Hindlimb muscle (tissue), 1 donor: ENCODE data around the gene DLD. TPM values are rescaled to one million over a fixed set of nuclear protein-coding genes. Genes with fewer than 3 reads are reported as not detected.
"Not testable (repeated sequence)": the region's sequence is repeated elsewhere in the genome, so short reads cannot be mapped to it uniquely, and the experiment has no call there.

ENCODE experiments used
- DNase-seq: peaks from one replicate; pipeline ENCODE4 v3.0.0-alpha.2; 2013
- polyA plus RNA-seq: library from polyadenylated mRNA; unstranded; fragments of 120-200 nt; gene quantifications from one replicate; pipeline ENCODE4 v1.2.1, GENCODE V29; 2013; ENCODE audit not compliant: insufficient read length

The DLD gene
- polyA plus RNA-seq, 1 donor, result 77.9 TPM

DNA sequence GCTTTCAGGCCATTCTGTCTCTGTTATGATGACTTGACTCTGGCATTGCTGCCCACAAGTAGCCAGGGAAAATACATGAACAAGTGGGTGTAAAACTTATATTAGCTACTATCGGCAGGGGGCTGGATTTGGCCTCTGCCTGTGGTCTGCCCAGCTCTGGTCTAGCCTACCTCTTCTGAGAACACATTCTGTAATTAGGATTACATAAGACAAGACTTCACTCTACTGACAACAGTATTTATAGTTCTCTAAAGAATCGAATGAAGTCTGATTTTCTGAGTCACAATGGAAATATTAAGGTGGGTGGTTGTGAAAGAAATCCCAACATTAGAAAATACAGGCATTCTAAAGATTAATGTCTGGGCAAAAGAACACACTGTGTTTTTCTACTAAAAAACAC is 55.5 kb downstream of the DLD start:
- DNase-seq, result no peak

- DNase-seq, result no peak
Measured at GRCh38 chr7:107946881-107947280, 55.9 kb downstream of the DLD start.

DNA sequence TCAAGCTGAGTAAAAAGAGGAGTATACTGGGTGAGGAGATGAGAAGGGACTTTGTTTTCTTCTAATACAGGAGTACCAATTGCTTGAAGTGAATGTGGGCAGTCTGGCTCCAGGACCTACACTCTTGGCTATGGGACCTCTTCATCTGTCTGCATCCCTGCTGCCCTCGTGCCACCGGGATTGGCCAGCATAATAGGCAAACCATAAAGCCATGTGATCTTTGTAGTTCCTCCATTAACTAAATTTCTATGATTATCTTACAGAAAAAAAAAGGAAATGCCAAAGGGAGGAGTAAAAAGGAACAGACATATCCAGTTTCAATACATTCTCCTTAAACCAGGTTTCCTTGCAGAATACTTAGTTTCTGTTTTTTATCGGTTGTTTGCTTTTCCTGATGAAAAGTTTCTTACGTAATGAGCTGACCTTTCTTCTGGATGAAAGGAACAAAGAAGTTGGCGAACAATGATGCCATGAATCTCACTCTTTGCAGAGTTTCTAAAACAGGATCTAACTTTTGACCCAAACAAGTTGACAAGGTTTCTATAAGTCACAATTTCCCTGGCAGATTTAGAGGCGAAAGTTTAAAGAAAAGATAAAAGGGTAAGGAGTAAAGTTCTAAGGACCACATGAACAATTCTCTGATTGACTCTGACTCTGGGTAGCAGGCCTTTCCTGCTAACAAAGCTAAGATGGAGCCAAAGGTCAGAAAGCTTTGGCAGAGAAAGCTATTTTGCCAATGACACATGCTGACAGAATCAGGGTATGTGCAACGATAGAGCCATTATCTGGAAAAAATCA is 57.9 kb downstream of the DLD start:
- no peak for DNase-seq

- DNase-seq, result no peak
Measured at GRCh38 chr7:107949443-107949935, 58.5 kb downstream of the DLD start.

GRCh38 chr7:107951172-107951787 is 60.3 kb downstream of the DLD start:
- no peak for DNase-seq

DNA sequence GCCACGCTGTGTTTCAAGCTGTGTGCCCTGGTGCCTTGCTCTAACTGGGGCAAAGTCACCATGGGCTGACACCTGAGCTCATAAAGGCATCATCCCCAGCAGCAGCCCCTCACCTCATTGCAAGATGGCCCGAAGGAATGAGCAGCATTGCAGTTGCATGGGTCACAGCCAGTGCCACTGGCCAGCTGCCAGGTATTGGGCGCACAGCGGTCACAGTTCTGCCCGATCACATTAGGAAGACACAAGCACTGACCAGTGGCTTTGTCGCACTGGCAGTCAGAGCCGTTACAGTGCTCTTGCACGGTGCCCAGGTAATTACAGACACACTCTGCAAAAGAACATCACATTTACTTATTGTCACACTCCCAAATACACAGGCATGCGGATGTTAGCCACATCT is 60.9 kb downstream of the DLD start:
- no peak for DNase-seq

DNA sequence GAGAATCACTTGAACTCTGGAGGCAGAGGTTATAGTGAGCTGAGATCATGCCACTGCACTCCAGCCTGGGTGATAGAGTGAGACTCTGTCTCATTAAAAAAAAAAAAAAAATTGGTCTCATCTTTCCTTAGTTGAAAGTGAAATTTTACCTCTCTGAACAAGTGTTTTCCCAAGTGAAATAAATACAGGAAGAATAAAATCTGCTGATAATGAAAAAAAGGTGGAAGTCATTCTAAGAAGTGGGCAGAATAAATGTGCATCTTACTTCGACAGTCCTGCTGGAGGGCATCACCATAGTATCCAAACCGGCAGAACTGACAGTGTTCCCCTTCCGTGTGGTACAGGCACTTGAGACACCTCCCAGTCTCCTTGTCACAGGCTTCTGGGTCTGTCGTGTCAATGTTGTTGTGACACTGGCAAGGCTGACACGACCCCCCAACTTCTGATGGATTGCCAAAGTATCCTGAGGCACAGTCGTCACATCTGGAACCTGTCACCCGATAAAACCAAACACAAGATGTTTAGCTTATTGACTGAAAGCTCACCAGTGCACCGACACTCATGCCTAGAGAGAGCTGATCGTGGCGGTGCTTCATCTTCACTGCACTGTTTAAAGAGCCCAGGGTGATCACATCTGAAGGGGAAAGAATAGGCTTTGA is 62.4 kb downstream of the DLD start:
- no peak for DNase-seq

DNA sequence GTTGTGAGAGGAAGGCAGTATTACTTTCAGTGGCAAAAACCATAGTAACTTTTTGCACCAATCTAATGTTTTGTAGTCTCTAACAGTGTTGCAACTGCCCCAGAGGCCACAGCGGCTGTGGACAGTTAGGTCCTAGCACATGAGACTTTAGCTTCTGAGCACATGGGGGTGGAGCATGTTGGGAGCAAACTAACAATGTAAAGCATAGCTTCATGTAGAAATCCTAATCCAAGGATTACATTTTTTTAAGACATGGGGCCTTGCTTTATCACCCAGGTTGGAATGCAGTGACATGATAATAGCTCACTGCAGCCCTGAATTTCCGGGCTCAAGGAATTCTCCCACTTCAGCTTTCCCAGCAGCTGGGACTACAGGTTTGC is 62.9 kb downstream of the DLD start:
- no peak for DNase-seq

- no peak for DNase-seq
Measured at GRCh38 chr7:107955394-107955793, 64.4 kb downstream of the DLD start.

DNA sequence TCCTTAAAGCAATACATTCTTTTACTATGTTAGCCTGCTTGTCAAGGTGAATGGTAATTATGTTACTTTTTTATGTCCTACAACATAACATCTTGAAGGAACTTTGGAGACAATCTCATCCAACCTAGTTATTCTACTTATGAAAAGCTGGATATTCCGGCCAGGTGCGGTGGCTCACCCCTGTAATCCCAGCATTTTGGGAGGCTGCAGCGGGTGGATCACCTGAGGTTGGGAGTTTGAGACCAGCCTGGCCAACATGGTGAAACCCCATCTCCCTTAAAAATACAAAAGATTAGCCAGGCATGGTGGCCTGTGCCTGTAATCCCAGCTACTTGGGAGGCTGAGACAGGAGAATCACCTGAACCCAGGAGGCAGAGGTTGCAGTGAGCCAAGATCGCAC is 66.0 kb downstream of the DLD start:
- not testable (repeated sequence) for DNase-seq

DNA sequence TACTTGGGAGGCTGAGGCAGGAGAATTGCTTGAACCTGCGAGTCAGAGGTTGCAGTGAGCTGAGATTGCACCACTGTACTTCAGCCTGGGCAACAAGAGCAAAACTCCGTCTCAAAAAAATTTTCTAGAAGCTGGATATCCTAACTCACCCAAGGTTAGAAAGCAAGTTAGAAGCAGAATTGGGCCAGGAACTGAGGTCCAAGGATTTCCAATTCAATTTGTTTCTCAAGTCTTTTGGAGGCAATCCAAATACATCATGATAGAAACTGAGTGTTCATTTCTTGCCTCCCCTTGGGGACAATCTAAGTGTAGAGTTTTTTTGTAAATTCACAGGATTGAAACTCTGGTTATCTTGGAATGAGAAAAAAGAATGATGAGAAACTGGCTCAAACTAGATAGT is 66.5 kb downstream of the DLD start:
- DNase-seq, result no peak

DNA sequence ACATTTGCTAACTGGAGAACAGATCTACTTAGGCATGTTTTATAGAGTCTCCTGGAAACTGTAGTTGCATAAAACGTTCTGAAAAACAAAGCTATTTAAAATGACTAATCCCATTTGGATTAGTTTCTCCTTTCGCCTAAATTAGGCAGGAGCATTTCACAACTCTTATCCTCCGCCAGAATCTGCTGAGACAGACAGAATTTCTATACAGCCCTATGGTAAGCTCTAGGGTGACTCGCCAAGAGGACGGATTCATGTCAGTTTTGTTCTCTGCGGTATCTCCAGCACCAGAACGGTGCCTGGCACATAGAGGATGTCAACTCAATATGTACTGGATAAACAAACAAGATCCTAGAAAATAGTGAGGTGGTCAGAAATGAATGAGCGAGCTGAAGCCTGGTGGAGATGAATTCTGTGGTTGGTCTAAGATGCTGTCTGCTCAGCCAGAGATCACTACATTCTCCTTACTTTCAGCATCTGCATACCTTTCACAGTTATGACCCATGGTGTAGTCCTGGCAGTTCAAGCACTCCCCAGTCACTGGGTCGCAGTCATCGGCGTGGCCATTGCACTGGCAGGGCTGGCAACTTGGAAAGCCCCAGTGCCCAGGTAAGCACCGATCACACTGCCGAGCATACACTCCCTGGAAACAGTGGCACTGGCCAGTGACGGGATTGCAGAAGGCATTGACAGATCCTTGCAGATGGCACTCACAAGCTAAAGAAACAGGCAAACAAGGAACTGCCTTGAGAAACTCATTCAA is 68.0 kb downstream of the DLD start:
- DNase-seq, result no peak

DNA sequence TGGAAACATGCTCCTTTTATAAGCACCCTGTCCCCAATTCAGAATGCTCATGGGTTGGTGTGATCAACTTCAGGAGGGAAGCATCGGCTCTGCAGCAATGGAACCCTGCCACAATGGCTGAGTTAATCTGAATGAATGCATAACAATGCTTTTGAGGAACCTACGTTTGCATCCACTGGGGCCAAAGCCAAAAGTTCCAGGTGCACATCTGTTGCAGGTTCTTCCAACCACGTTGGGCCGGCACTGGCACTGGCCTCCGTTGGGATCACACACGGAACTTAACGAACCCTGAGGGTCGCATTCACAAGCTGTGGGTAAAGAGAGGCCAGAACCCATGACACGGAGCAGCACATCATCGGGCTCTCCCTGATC is 68.5 kb downstream of the DLD start:
- DNase-seq, result no peak

DNA sequence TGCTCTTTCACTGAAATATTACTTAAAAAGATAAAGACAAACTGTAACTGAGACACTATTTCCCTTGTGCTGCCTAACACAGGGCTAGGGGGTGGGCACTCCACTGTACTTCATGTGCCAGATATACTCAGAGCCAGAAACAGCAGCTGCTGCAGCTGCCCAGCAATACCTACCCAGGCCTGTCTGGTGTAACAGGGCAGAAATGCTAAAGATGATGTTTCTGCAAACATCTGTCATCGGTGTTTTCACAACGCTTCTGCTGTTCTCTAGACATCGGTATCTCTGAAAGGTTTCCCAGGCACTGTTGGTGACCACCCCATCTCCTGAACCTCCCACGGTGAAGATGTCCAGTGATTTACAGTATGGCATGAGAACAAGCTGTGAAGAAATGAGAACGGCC is 69.3 kb downstream of the DLD start:
- peak; percentile 29 for DNase-seq

DNA sequence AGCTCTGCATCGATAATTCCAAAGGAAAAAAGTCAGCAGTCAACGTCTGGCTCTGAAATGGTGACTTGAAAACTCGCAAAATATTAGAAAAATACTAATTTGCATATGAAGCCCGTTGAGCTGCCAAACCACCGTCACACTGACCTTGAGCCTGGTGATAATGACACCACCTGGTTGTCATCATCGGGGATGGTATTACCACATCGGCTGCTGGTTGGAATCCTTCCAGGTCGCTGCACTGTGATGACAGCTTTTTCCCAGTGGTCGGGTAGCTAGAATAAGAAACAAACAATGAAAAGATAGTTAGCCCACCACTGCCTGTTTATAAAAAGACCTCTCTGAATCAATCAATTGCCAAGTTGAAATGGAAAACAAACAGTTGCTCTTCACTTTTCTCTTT is 70.4 kb downstream of the DLD start:
- DNase-seq, result no peak

GRCh38 chr7:107962817-107963216 is 71.8 kb downstream of the DLD start:
- no peak for DNase-seq

DNA sequence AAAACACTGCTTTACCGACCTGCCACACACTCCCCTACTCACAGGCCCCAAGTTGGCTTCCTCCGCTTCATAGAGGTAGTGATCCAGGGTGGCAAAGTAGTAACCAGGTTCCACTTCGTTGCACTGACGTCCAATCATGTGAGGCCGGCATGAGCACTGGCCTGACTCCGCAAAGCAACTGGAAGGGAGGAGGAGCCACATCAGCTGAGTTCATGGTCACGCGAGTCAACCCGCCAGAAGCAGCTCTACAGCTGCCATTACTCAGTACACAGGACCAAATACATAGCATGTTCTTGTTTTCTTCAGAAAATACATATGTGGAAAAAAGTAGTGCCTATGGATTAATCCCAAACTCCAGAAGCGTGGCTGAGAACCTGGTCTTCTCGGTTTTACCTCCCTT is 73.5 kb downstream of the DLD start:
- no peak for DNase-seq

DNA sequence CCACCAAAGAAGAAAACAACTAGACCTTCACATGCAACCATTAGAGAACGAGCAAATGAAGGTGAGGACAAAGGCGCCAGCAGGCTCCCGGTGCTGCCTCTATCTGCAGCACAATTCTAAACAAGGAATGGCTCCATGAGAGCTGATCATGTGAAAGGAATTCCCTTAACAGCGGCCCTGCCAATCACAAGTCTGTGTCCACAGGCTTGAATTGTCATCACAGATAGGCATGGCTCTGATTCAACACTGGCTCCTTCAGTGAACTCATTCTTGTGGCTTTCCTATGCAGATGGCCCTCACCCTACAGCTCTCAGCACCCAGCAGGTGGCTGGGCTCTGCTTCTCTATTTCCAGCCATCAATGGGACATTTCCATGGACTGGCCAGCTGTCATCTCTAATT is 75.7 kb downstream of the DLD start:
- no peak for DNase-seq

DNA sequence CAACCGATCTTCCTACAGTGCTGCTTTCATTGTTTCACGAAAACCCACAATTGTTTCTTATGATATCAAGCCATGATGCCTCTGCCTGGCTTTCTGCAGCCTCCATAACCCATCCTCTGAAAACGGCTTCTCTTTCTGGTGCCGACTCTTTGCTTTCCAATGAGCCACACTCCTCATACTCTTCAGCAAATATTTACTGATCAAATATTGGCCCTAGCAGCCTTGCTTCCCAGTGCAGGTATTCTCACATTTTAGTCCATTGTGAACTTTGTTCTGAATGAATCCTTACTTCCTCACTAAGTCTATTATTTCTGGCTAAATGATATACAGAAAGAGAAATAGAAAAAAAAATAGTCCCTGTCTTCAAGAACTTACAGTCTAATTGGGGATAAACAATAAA is 76.4 kb downstream of the DLD start:
- no peak for DNase-seq

- no peak for DNase-seq
Measured at GRCh38 chr7:107968449-107968848, 77.5 kb downstream of the DLD start.

DNA sequence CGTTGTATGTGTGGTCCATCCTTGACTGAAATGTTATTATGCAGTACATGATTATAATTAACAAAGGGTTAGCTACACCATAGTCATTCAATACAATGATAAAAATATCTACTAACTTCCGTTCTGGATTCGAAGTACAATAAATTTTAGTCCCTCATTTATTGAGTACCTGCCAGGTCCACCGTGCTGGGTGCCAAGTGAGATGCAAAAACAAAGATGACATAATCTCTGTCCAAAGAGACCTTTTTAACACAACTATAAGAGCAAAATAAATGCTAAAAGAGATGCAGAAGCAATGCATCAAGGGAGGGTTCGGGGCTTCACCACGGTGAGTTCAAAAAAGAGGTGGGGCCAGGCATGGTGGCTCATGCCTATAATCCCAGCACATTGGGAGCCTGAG is 78.9 kb downstream of the DLD start:
- DNase-seq, result no peak
